Fibroblast of pulmonary artery (primary cell): ENCODE results near the gene YY1.
"Not testable (repeated sequence)": the region's sequence is repeated elsewhere in the genome, so short reads cannot be mapped to it uniquely, and the experiment has no call there.

Source experiments
- DNase-seq: peaks from one replicate; pipeline ENCODE4 v3.0.0-alpha.2; 2010; ENCODE audit warnings: low read depth
- H3K4me3 ChIP-seq: replicated peaks from 2 replicates; pipeline ENCODE4 v1.5.1; 2011; ENCODE audit warnings: low read depth, mild to moderate bottlenecking, control low read depth, low read length, moderate library complexity
- CTCF ChIP-seq: IDR thresholded peaks from 2 replicates; pipeline ENCODE4 v1.5.1; 2011; ENCODE audit warnings: mild to moderate bottlenecking, control low read depth, low read length, inconsistent platforms; ENCODE audit errors: missing control alignments

The YY1 gene

GRCh38 chr14:100278702-100279101 lies 39.8 kb downstream of the YY1 start:
- peak; percentile 78 for DNase-seq
- no peak overlapping the region for H3K4me3 ChIP-seq
- TF ChIP-seq CTCF, result peak; percentile 53

DNA sequence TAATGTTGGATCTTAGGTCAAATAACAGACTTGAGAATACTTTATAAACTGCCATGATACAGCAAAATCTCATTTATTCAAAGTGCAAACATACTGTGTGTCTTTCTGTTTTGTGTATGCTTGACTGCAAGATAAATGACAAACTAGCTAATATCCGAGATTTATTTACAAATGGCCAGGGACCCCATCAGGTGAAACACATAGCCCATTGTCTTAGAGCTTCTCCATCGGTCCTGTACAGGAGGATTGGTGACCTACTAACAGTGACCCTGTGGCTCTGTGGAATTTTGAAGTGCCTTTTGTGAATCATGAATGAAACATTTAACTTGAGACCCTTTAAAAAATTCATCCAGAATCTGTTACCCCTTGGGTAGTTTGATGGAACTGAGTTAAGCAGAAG lies 40.2 kb downstream of the YY1 start:
- no peak for DNase-seq
- H3K4me3 ChIP-seq, result no peak overlapping the region
- TF ChIP-seq CTCF, result no peak

GRCh38 chr14:100279563-100279962 lies 40.6 kb downstream of the YY1 start:
- TF ChIP-seq CTCF, result no peak
- no peak for DNase-seq
- H3K4me3 ChIP-seq, result no peak overlapping the region

- no peak for DNase-seq
- TF ChIP-seq CTCF, result no peak
- no peak overlapping the region for H3K4me3 ChIP-seq
Measured at GRCh38 chr14:100281286-100282082, 42.5 kb downstream of the YY1 start.

- no peak for TF ChIP-seq CTCF
- H3K4me3 ChIP-seq, result no peak overlapping the region
- no peak for DNase-seq
Measured at GRCh38 chr14:100282083-100282350, 43.1 kb downstream of the YY1 start.

DNA sequence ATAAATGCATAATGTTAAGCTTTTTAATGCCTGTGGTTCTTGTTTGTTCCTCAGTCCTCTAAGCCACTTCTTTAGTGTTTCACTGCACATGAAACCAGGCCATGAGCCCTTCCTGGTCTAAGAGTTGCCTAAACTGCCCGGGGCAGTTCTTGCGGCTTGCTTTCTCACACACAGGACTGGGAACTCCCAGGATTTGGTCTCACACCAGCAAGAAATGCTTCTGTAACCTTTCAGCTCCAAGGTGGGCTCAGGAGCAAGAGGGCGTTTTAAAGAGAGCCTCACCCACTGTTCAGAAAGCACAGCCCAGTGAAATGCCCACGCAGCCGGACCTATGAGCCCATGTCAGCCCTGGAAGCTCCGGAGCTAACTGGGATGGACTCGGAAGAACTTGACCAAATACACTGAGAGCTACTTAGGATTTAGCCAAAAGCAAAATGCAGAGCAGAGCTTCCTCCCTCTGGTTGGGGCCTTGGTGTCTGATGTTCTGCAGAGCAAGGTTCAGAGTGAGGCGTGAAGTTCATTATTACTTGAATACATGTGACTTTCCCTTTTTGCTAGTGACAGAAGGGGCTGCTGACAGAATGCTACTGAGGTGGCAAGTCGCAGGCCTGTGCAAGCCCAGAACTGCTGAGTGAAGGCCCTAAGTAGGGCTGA lies 43.9 kb downstream of the YY1 start:
- no peak for DNase-seq
- no peak overlapping the region for H3K4me3 ChIP-seq
- no peak for TF ChIP-seq CTCF

- DNase-seq, H3K4me3 ChIP-seq: not testable (repeated sequence)
Measured at GRCh38 chr14:100283436-100283835, 44.5 kb downstream of the YY1 start.
